Cardiac muscle cell (in vitro differentiated cells and primary cell): ENCODE results near the gene SLC12A7. TPM values are rescaled to one million over a fixed set of nuclear protein-coding genes. Genes with fewer than 3 reads are reported as not detected.
"Not testable (repeated sequence)": the region's sequence is repeated elsewhere in the genome, so short reads cannot be mapped to it uniquely, and the experiment has no call there.

Source experiments
- DNase-seq, 2 donors: peaks; one replicate each; pipeline versions ENCODE4 v3.0.0 to v3.0.0-alpha.2; 2010 to 2017; ENCODE audit warnings: low read depth in 1 of 2, low spot score in 1 of 2
- H3K27ac ChIP-seq: fragments of 200-600 bp; sonication (generic); 2 replicates; pipeline ENCODE4 v1.5.1; 2016
- H3K27me3 ChIP-seq: fragments of 200-600 bp; sonication (generic); 2 replicates; pipeline ENCODE4 v1.6.0; 2016; ENCODE audit warnings: control low read depth
- H3K36me3 ChIP-seq: fragments of 200-600 bp; sonication (generic); 2 replicates; pipeline ENCODE4 v1.5.1; 2016; ENCODE audit warnings: control low read depth
- H3K4me1 ChIP-seq: fragments of 200-600 bp; sonication (generic); 2 replicates; pipeline ENCODE4 v1.8.1; 2017; ENCODE audit warnings: low read depth, mild to moderate bottlenecking, mixed run types
- H3K4me3 ChIP-seq: fragments of 200-600 bp; sonication (generic); 2 replicates; pipeline ENCODE4 v1.5.1; 2016; ENCODE audit warnings: mild to moderate bottlenecking
- H3K9me3 ChIP-seq: fragments of 200-600 bp; sonication (generic); 2 replicates; pipeline ENCODE4 v1.5.1; 2017; ENCODE audit warnings: low read depth, mild to moderate bottlenecking, control low read depth
- polyA plus RNA-seq: library from polyadenylated mRNA; unstranded; fragments of >200 nt; fragmentation: Nextera tagmentation; extraction: Ambion mirVana; gene quantifications from 2 replicates; pipeline ENCODE4 v1.2.1, GENCODE V29; 2016
- total RNA-seq: library from RNA; depleted of rRNA; stranded (reverse); fragments of >200 nt; gene quantifications from 2 replicates; pipeline ENCODE4 v1.2.3, GENCODE V29; 2016
- TF ChIP-seq, protein P1 (sequence below): IDR thresholded peaks from 2 replicates; pipeline ENCODE4 v1.5.1; 2012; ENCODE audit warnings: low read depth, mild to moderate bottlenecking, low read length

SLC12A7 gene
- total and polyA plus RNA-seq, 2 experiments from 2014 or later: 14.1 to 29.9 TPM

DNA sequence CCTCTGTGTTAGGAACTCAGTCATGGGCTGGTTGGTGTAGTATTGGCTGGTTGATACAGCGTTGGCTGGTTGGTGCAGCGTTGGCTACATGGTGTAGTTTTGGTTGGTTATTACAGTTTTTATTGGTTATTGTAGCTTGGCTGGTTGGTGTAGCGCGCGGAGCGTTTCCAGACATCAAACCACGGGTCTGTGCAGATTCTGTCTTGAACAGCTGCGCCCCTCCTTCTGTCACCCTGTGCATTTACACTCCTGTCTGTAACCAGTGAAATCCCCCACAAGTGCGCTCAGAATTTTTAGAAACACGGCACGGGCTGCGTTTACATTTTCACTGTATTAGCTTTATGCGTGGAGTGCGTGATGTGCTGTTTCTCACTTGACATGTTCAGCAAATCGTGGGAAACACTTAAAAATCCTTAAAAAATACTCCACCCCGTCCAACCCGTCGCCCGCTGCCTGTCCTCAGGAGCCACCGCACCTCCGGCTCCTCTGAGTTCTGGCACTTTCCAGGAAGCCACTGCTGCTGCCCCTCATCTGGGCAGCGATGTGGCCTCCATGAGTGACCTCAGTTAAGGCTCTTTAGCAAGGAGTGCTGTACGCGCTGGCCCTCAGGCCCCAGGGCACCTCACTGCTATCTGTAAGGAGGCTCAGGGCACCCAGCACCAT lies 82.5 kb downstream of the SLC12A7 start:
- no peak for DNase-seq

DNA sequence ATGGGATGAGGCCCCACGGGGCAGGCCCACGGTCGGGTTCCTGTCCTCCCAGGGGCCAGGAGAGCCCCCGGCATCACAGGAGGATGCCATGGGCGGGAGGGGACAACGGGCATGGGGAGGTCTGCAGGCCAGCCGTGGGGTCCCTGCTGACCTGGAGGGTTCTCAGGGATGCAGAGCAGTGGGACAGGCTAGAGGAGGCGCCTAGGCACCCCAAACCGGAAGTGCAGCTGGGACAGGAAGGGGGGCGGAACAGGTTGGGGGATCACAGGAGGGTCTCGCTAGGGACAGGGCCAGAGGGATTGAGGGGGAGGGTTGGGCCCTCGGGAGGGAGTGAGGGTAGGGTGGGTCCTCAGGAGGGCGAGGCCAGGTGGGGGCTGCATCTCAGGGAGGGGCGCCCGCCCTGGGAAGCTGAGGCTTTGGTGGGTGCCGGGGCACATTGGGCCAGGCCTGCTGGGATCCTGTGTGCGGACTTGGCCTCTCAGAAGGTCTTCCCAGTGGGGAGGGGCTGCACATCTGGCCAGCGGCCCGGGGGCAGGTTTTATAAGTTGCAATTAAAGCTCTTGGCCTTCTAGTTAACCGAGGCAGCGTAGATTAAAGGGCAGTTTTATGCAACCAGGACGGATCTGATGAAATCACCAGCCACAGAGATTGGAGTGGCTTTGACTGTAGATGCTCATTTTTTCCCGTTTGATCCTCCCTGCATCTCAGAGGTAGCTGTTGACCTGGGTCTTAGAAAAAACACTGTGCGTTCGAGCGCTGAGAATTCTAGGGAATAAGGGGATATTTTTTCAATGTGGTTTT lies 83.2 kb downstream of the SLC12A7 start:
- H3K4me3 ChIP-seq: no peak overlapping the region
- no peak for DNase-seq
- no peaks in the 10 kb centered on the region for H3K9me3 ChIP-seq
- H3K36me3 ChIP-seq: no peaks in the 10 kb centered on the region
- TF ChIP-seq, protein P1, sequence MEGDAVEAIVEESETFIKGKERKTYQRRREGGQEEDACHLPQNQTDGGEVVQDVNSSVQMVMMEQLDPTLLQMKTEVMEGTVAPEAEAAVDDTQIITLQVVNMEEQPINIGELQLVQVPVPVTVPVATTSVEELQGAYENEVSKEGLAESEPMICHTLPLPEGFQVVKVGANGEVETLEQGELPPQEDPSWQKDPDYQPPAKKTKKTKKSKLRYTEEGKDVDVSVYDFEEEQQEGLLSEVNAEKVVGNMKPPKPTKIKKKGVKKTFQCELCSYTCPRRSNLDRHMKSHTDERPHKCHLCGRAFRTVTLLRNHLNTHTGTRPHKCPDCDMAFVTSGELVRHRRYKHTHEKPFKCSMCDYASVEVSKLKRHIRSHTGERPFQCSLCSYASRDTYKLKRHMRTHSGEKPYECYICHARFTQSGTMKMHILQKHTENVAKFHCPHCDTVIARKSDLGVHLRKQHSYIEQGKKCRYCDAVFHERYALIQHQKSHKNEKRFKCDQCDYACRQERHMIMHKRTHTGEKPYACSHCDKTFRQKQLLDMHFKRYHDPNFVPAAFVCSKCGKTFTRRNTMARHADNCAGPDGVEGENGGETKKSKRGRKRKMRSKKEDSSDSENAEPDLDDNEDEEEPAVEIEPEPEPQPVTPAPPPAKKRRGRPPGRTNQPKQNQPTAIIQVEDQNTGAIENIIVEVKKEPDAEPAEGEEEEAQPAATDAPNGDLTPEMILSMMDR: no peak
- H3K27me3 ChIP-seq: no peaks in the 10 kb centered on the region
- H3K4me1 ChIP-seq: no peaks in the 10 kb centered on the region
- no peak overlapping the region for H3K27ac ChIP-seq

More for the DNA sequence above, 82.5 kb downstream of the SLC12A7 start:
- TF ChIP-seq, protein P1: no peak
- no peak overlapping the region for H3K4me3 ChIP-seq
- no peaks in the 10 kb centered on the region for H3K9me3 ChIP-seq
- H3K4me1 ChIP-seq: no peaks in the 10 kb centered on the region
- no peaks in the 10 kb centered on the region for H3K36me3 ChIP-seq
- no peaks in the 10 kb centered on the region for H3K27me3 ChIP-seq
- H3K27ac ChIP-seq: no peak overlapping the region

DNA sequence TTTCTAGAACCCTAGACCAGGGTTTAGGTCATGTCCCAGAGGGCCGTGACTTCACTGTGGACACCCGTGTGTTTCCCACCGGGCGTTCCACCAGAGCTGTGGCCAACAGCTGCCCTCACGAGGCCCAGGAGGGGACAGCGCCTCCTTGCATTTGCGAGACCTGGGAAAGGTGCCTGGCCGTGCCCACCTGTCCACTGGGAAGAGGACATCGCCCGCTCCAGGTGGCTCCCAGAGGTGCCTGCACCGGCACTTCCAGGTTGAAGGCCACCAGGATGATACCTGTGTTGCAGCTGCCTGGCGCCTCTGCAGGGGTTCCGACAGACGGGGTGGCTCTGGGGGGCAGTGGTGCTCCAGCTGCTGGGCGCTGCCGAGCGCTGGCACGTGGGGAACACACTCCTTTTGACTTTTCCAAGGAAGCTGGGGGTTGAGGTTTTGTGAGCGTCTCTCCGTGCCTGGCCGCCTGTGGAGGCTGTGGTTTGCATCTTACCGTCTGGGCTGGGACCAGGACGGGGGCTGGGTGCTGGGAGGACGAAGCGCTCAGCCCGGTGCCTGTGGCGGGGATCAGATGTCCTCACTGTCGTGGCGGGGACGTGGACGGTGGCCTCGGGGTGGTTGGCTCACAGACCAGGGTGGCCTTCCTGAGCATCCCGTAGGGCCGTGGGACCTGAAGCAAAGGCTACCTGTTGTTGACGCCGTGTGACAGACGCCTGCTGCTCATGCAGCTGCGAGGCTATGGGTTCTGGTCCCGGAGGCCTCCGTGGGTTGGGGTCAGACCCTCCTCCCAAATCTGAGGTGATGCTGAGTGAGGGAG lies 84.0 kb downstream of the SLC12A7 start:
- no peak overlapping the region for H3K27ac ChIP-seq
- DNase-seq: no peak
- no peaks in the 10 kb centered on the region for H3K9me3 ChIP-seq
- H3K4me3 ChIP-seq: no peak overlapping the region
- H3K4me1 ChIP-seq: no peaks in the 10 kb centered on the region
- no peaks in the 10 kb centered on the region for H3K27me3 ChIP-seq
- TF ChIP-seq, protein P1: no peak
- no peaks in the 10 kb centered on the region for H3K36me3 ChIP-seq

DNA sequence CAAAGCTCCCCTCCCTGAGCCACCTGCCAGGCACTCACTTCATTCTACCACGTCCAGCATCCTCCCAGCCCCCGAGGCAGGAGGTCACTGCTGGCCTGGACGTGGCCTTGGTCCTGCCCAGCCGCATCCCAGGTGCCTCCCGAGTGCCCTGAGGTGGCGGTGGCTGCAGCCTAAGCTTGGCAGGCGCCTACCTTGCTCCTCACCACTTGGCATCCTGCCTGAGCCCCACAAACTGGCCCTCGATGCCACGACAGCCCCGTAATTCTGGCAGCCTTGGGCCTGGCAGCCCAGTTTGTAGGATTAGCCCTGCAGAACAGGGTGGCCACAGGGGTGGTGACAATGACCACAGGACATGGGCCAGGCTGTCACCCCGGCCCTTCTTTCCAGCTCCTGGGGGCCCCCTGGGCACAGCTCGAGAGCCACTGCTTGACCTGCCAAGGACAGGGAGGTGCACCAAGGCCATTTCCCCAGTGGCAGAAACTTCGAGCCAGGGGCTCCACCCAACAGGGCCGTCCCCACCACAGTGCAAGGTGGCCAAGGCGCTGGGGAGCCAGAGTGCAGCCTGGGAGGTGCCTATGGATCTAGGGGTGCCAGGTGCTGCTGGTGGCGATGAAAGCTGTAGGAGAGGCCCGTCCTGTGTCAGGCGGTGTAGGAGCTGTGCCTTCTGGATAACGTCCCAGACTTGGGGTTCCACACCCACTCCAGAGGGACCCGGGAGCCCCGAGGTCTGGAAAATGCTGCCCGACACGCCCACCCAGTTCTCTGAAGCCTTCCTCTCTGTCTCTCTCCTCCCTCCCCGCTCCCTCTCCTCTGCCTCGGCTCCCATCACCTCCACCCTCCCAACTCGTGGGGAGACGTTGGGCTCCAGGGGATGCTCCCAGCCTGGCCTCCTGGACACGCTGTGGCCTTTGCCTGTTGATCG lies 84.9 kb downstream of the SLC12A7 start:
- TF ChIP-seq, protein P1: no peak
- no peak for DNase-seq

DNA sequence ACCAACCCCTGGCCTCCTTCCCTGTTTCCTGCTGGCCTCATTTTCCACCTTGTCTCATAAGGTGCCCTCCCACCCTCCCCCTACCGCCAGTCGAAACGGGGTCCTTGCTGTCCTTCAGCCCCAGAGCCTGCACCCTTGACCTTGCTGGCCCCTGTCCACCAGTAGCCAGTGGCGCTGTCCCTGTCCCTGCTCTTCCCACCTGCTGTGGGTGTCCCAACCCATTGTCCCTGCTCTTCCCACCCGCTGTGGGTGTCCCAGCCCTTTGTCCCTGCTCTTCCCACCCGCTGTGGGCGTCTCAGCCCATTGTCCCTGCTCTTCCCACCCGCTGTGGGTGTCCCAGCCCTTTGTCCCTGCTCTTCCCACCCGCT lies 89.9 kb downstream of the SLC12A7 start:
- not testable (repeated sequence) for DNase-seq, H3K27ac ChIP-seq, H3K4me1 ChIP-seq, H3K36me3 ChIP-seq, H3K27me3 ChIP-seq, H3K4me3 ChIP-seq, H3K9me3 ChIP-seq

More for the DNA sequence above, 84.9 kb downstream of the SLC12A7 start:
- Histone ChIP-seq H3K27me3 (no peaks in the 10 kb centered on the region), H3K4me1 (no peaks in the 10 kb centered on the region), H3K9me3 (no peaks in the 10 kb centered on the region), H3K4me3 (no peak overlapping the region), H3K27ac (no peak overlapping the region), H3K36me3 (no peaks in the 10 kb centered on the region)
